Heart left ventricle (tissue), 16 donors: ENCODE measurements around the gene ARSG. TPM values are rescaled to one million over a fixed set of nuclear protein-coding genes. Genes with fewer than 3 reads are reported as not detected.
A peak's percentile ranks its signal among the peaks of the same experiment; 100 is the strongest.

Experiments
- ATAC-seq, 4 donors: fragments of 200-7000 bp; cut with Tn5 transposase; one replicate each; pipeline ENCODE4 v1.9.1; 2020 to 2022; ENCODE audit warnings: moderate library complexity in 4 of 4, mild to moderate bottlenecking in 3 of 4, moderate number of reproducible peaks in 1 of 4
- DNase-seq, 5 donors: peaks; one replicate each; pipeline ENCODE4 v3.0.0-alpha.2; 2020
- H3K27ac ChIP-seq, 12 donors: fragments of 200-600 bp; sonication (generic) in 4 of 12; one replicate each; pipeline versions ENCODE4 v1.5.0 to v1.8.0; 2016 to 2022; ENCODE audit warnings: mild to moderate bottlenecking in 2 of 12
- H3K27me3 ChIP-seq, 9 donors: fragments of 200-600 bp; sonication (generic) in 2 of 9; one replicate each; pipeline versions ENCODE4 v1.5.1 to v1.8.0; 2016 to 2022; ENCODE audit warnings: mild to moderate bottlenecking in 3 of 9
- H3K36me3 ChIP-seq, 9 donors: fragments of 200-600 bp; sonication (generic) in 2 of 9; one replicate each; pipeline versions ENCODE4 v1.5.0 to v1.8.0; 2018 to 2022; ENCODE audit warnings: mild to moderate bottlenecking in 2 of 9
- H3K4me1 ChIP-seq, 12 donors: fragments of 200-600 bp; sonication (generic) in 4 of 12; one replicate each; pipeline versions ENCODE4 v1.5.0 to v1.8.0; 2016 to 2022; ENCODE audit warnings: mild to moderate bottlenecking in 3 of 12
- H3K4me3 ChIP-seq, 12 donors: fragments of 200-600 bp; sonication (generic) in 4 of 12; one replicate each; pipeline versions ENCODE4 v1.5.0 to v1.8.0; 2017 to 2022; ENCODE audit warnings: mild to moderate bottlenecking in 9 of 12, moderate library complexity in 4 of 12
- H3K9me3 ChIP-seq, 12 donors: fragments of 200-600 bp; sonication (generic) in 4 of 12; one replicate each; pipeline versions ENCODE4 v1.5.0 to v1.8.0; 2016 to 2022; ENCODE audit warnings: mild to moderate bottlenecking in 1 of 12
- POLR2A ChIP-seq, 2 donors: fragments of 450-650 bp; IDR thresholded peaks; one replicate each; pipeline ENCODE4 v1.6.1; 2017; ENCODE audit warnings: antibody characterized with exemption in 2 of 2, mild to moderate bottlenecking in 2 of 2, moderate library complexity in 2 of 2
- WGBS, 4 donors: extraction: QIAGEN DNeasy Blood & Tissue Kit in 2 of 4; methylation state at CpG; one replicate each; pipeline versions ENCODE4 v1.1.5 to v1.1.7; 2013 to 2018; 5-methylcytosine and 5-hydroxymethylcytosine counted together
- intact Hi-C, 10 donors: fragments of 100-400 bp; cut with DNase I; formaldehyde crosslinking; loops; one replicate each; pipeline versions ENCODE4 v1.11.1 to v1.14.2; 2022
- polyA plus RNA-seq, 2 donors: library from polyadenylated mRNA; stranded (reverse); fragments of 200-250 nt; gene quantifications; one replicate each; pipeline ENCODE4 v1.2.3, GENCODE V29; 2013
- total RNA-seq, 9 donors: library from RNA; depleted of rRNA in 2 of 9; stranded (reverse); fragments of >200 nt in 2 of 9; fragmentation: NEBNext Ultra II Directional in 3 of 9; extraction: Animal tissue kit (Norgen Biotek cat#: 25700) in 3 of 9; gene quantifications; one replicate each; pipeline versions ENCODE4 v1.1.0 to v1.2.4, GENCODE V29; 2016 to 2023
- TF ChIP-seq, protein P1 (sequence below), 12 donors: fragments of 200-600 bp; sonication (generic) in 4 of 12; IDR thresholded peaks; one replicate each; pipeline versions ENCODE4 v1.5.0 to v1.8.0; 2018 to 2022; ENCODE audit warnings: antibody characterized with exemption in 12 of 12, mild to moderate bottlenecking in 5 of 12
- donor health status: ischemic (EF 13 %, LVEDD 7.1; RV severe dilation, severe dysfunction).
- donor health status: healthy with polysubstance abuse.
- donor health status: DM: no; HTN: yes; CAD: no.
- donor health status: DM: no; HTN: no; CAD: no.
- donor health status: ischemic (EF 25% LVEDD 6.9; RV normal size, moderate dysfunction).
- donor health status: ischemic (EF 25% LVEDD 5.7; RV mildly dilated, moderate dysfunction).
- donor health status: healthy.
- donor health status: DM: yes; HTN: yes; CAD: no.
- donor health status: ischemic (EF 35%, LVEDD 5.7; RV mildly dilated, moderate dysfunction).
- donor health status: nonischemic (EF 11% LVEDD 7.7; RV severe dilation, severe dysfunction).
- donor health status: DM: yes; HTN: yes; CAD: no.
- donor health status: PGD.
- donor health status: ischemic (EF 29% LVEDD 5.4; RV normal size, mild dysfunction).
- donor health status: nonischemic (EF 23%, LVEDD 6.1; RV moderate dilation, normal function).

The ARSG gene
- total and polyA plus RNA-seq, 11 donors = 1.2 to 4.9 (median 3.3) TPM

DNA sequence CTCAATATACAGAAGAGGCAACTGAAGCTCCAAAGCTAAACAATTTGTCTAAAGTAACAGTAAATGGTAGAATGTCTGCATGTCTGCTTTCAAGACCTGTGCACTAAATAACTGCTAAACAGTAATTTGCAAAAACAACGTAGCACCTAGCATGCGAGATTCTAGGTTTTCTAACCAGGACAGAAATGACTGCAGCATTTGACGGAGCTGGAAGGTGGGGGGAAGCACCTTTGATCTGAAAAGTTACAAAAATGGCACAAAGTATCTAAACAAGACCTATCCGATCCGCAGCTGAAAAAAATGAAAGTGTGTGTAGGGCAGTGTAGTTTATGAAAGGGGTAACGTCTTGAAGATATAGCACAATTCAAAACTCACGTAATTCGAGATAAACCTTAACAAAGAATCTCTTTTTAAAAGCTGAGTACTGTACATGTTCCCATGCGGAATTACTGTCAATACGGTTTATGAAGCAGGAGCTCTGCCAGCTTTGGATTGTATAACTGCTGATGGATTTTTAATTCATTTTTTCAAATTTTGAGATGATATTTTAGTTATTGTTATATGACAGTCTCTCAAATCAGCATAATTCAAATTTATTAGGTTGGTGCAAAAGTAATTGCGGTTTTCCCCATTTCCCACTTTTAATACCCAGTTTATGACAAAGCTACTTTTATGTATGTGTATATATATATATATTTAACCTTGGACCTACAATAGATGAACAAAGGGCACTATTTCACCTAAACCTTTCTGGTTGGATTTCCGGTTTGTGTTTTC lies 167.2 kb downstream of the ARSG start:
- Histone ChIP-seq H3K4me3 (peak overlapping the region; percentile 26 to 94 (median 71)), H3K4me1 (peaks cover 0 to 75% (median 47%) of the 10 kb centered on the region in 12 donors), H3K27me3 (no peaks in the 10 kb centered on the region), H3K36me3 (peaks cover 0 to 2% (median 0%) of the 10 kb centered on the region in 9 donors), H3K27ac (peak overlapping the region; percentile 56 to 96 (median 82)), H3K9me3 (no peaks in the 10 kb centered on the region)
- intact Hi-C loops = no loop called here
- DNase-seq (no peak), ATAC-seq (no peak)
- TF ChIP-seq POLR2A (IDR thresholded peaks at IDR 0.05) = no peak
- TF ChIP-seq, protein P1, sequence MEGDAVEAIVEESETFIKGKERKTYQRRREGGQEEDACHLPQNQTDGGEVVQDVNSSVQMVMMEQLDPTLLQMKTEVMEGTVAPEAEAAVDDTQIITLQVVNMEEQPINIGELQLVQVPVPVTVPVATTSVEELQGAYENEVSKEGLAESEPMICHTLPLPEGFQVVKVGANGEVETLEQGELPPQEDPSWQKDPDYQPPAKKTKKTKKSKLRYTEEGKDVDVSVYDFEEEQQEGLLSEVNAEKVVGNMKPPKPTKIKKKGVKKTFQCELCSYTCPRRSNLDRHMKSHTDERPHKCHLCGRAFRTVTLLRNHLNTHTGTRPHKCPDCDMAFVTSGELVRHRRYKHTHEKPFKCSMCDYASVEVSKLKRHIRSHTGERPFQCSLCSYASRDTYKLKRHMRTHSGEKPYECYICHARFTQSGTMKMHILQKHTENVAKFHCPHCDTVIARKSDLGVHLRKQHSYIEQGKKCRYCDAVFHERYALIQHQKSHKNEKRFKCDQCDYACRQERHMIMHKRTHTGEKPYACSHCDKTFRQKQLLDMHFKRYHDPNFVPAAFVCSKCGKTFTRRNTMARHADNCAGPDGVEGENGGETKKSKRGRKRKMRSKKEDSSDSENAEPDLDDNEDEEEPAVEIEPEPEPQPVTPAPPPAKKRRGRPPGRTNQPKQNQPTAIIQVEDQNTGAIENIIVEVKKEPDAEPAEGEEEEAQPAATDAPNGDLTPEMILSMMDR (IDR thresholded peaks at IDR 0.05) = no peak
- 35 to 41% (median 40%) methylated on average over 12 of the region's 12 CpGs for WGBS, 4 donors

DNA sequence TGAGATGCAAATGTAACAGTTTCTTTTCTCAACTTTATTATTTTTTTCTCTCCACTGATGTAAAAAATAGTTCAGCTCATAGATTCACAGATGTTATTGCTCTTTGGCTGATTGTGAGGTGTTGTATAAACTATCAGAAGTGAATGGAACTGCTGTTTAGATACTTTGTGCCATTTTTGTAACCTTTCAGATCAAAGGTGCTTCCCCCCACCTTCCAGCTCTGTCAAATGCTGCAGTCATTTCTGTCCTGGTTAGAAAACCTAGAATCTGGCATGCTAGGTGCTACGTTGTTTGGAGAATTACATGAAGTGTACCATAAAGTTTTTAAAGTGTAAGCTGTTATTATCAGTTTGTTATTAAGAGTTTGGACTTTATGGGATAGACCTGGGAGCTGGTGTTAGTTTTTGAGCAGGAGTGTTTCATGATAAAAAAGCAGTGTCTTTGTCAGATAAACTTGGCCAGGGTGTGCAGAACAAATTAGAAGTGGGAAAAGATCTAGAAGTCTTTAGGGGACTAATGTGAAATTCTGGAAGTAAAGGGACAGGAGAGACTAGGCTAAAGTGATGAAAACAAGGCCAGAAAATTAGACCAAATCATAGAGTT lies 167.8 kb downstream of the ARSG start:
- no peaks in the 10 kb centered on the region for H3K27me3 ChIP-seq
- intact Hi-C loops = no loop called here
- no peak overlapping the region for H3K4me3 ChIP-seq
- 38 to 47% (median 41%) methylated on average over 1 of the region's 1 CpG for WGBS, 4 donors
- no peaks in the 10 kb centered on the region for H3K9me3 ChIP-seq
- ATAC-seq = no peak
- peaks cover 0 to 68% (median 42%) of the 10 kb centered on the region in 12 donors for H3K4me1 ChIP-seq
- H3K27ac ChIP-seq = peak overlapping the region in 10 of 12 donors; percentile 11 to 96 (median 82)
- no peaks in the 10 kb centered on the region for H3K36me3 ChIP-seq
- no peak for DNase-seq
- TF ChIP-seq, protein P1 (IDR thresholded peaks at IDR 0.05) = no peak
- no peak for TF ChIP-seq POLR2A (IDR thresholded peaks at IDR 0.05)

DNA sequence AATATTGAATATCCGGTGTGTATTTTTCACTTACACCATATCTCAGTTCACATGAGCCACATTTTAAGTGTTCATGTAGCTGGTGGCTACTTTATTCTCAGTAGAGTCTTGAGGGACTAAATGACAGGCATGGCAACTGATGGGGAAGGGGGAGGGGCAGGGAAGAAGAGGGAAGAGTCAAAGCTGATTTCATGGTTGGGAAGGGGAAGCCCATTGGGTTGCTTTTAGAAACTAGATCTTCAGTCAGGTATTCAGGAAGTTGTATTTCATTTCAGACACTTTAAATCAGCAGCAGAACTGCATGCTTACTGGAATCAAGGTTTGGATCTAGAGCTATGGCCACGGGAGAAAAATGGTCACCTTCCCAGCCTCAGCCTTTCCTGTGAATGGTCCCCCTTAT lies 168.9 kb downstream of the ARSG start:
- H3K9me3 ChIP-seq = no peaks in the 10 kb centered on the region
- intact Hi-C loops = loop anchor here (5.0 to 10.0 kb wide), 11 partner anchors 142 to 498 kb away; partner anchors contain the start of genes AMZ2 (in 2 of the 10) and FAM20A (in 2 of the 10)
- no peak overlapping the region for H3K4me3 ChIP-seq
- H3K27me3 ChIP-seq = no peaks in the 10 kb centered on the region
- TF ChIP-seq, protein P1 (IDR thresholded peaks at IDR 0.05) = no peak
- TF ChIP-seq POLR2A (IDR thresholded peaks at IDR 0.05) = no peak
- DNase-seq (no peak), ATAC-seq (no peak)
- no peaks in the 10 kb centered on the region for H3K36me3 ChIP-seq
- peak overlapping the region in 11 of 12 donors; percentile 33 to 96 (median 81) for H3K27ac ChIP-seq
- WGBS, 4 donors = 71 to 79% (median 74%) methylated on average over 2 of the region's 2 CpGs
- peaks cover 0 to 58% (median 37%) of the 10 kb centered on the region in 12 donors for H3K4me1 ChIP-seq

DNA sequence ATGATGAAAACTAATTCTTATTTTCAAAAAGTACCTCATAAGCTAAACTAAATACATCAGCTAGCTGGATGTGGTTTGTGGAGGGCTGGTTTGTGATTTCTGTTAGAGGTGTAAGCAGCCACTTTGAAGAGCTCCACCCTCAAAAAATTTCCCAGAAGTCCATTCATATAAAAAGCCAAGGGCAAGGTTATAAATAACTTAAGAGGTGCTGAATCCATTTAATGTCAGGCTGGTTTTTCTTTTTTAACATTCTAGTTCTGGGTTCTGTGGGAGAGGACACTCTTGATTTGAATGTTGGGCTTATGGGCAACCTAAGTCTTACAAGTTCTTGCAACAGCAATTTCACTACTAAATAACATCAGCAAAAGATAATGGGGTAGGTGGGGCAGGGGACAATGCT lies 169.4 kb downstream of the ARSG start:
- no peak overlapping the region for H3K4me3 ChIP-seq
- H3K4me1 ChIP-seq = peaks cover 0 to 52% (median 32%) of the 10 kb centered on the region in 12 donors
- H3K27me3 ChIP-seq = no peaks in the 10 kb centered on the region
- DNase-seq = no peak
- peak overlapping the region; percentile 59 to 96 (median 80) for H3K27ac ChIP-seq
- TF ChIP-seq POLR2A (IDR thresholded peaks at IDR 0.05) = peak in 1 of 2 donors; percentile 29
- TF ChIP-seq, protein P1 (IDR thresholded peaks at IDR 0.05) = no peak
- intact Hi-C loops = loop anchor here (5.0 to 10.0 kb wide), 11 partner anchors 142 to 498 kb away; partner anchors contain the start of genes AMZ2 (in 2 of the 10) and FAM20A (in 2 of the 10)
- no peaks in the 10 kb centered on the region for H3K36me3 ChIP-seq
- H3K9me3 ChIP-seq = no peaks in the 10 kb centered on the region
- no peak for ATAC-seq
